GM19467 (cell line): ENCODE results near the gene FRMD4A.
"Not testable (repeated sequence)": the region's sequence is repeated elsewhere in the genome, so short reads cannot be mapped to it uniquely, and the experiment has no call there.

Source experiments
- ATAC-seq: cut with Tn5 transposase; IDR thresholded peaks from one replicate; pipeline ENCODE4 v1.9.1; 2021; ENCODE audit warnings: mild to moderate bottlenecking, moderate library complexity; ENCODE audit not compliant: unreplicated experiment

FRMD4A gene

GRCh38 chr10:14116837-14117236 is 213.9 kb downstream of the FRMD4A start:
- ATAC-seq = no peak

- no peak for ATAC-seq
Measured at GRCh38 chr10:14116021-14116420, 214.7 kb downstream of the FRMD4A start.

- ATAC-seq = no peak
Measured at GRCh38 chr10:14114791-14115190, 215.9 kb downstream of the FRMD4A start.

- ATAC-seq = no peak
Measured at GRCh38 chr10:14112056-14112455, 218.7 kb downstream of the FRMD4A start.

- no peak for ATAC-seq
Measured at GRCh38 chr10:14111208-14111607, 219.5 kb downstream of the FRMD4A start.

GRCh38 chr10:14106828-14107227 is 223.9 kb downstream of the FRMD4A start:
- ATAC-seq = no peak

- no peak for ATAC-seq
Measured at GRCh38 chr10:14102056-14102455, 228.7 kb downstream of the FRMD4A start.

- ATAC-seq = no peak
Measured at GRCh38 chr10:14099885-14100284, 230.8 kb downstream of the FRMD4A start.

- no peak for ATAC-seq
Measured at GRCh38 chr10:14093730-14094484, 236.8 kb downstream of the FRMD4A start.

- ATAC-seq = no peak
Measured at GRCh38 chr10:14092799-14093198, 237.9 kb downstream of the FRMD4A start.

GRCh38 chr10:14089556-14090292 is 241.0 kb downstream of the FRMD4A start:
- ATAC-seq = no peak

- no peak for ATAC-seq
Measured at GRCh38 chr10:14087566-14087965, 243.2 kb downstream of the FRMD4A start.

GRCh38 chr10:14086596-14086995 is 244.1 kb downstream of the FRMD4A start:
- ATAC-seq = no peak

- no peak for ATAC-seq
Measured at GRCh38 chr10:14084875-14085274, 245.8 kb downstream of the FRMD4A start.

- ATAC-seq = no peak
Measured at GRCh38 chr10:14080795-14081194, 249.9 kb downstream of the FRMD4A start.

- ATAC-seq = no peak
Measured at GRCh38 chr10:14077430-14077829, 253.3 kb downstream of the FRMD4A start.

- ATAC-seq = no peak
Measured at GRCh38 chr10:14074062-14074884, 256.5 kb downstream of the FRMD4A start.

- ATAC-seq = no peak
Measured at GRCh38 chr10:14072541-14072940, 258.2 kb downstream of the FRMD4A start.

- no peak for ATAC-seq
Measured at GRCh38 chr10:14071956-14072355, 258.8 kb downstream of the FRMD4A start.

- no peak for ATAC-seq
Measured at GRCh38 chr10:14068601-14069250, 262.0 kb downstream of the FRMD4A start.

- ATAC-seq = not testable (repeated sequence)
Measured at GRCh38 chr10:14067638-14068037, 263.1 kb downstream of the FRMD4A start.
